Measurements from ENCODE around the gene KRT85.
"Not testable (repeated sequence)": the region's sequence is repeated elsewhere in the genome, so short reads cannot be mapped to it uniquely, and the experiment has no call there.

The KRT85 gene

DNA sequence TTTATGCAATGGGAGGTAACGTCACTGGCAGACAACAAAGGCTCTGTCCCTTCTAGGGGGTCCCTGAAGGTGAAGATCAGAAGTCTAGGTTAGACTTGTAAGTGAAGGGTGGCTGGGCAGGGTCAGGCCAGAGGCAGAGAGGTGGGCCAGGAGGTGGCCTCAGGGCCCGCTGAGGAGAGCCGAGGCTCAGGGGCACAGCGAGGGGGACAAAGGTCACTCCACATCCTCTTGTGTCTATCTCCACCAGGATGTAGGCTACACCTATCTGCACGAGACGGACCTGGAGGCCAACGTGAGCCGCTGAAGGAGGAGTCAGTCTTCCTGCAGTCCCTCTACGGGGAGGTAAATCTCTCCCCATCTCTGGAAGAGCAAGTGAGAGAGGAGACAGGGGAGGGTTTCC lies 20.3 kb downstream of the KRT85 start:
- no peak for DNase-seq

DNA sequence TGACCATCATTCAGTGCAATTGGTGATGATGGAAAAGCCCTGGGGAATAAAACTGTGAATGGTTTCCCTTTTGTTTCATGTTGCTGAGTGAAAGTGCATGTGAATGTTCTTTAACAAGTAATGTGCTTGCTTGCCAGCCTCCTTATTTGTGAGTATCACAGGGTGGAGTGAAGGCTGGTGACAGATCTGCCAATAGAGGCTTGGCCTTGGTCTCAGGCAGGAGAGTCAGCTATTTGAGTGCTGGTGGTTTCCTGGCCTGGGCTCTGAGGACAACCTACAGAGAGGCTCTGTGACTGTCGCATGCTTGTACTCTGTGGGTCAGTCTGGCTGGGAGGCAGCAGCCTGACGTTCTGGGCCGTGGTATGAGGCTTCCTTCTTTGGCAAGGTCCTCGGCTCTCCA lies 20.7 kb downstream of the KRT85 start:
- DNase-seq = no peak

DNA sequence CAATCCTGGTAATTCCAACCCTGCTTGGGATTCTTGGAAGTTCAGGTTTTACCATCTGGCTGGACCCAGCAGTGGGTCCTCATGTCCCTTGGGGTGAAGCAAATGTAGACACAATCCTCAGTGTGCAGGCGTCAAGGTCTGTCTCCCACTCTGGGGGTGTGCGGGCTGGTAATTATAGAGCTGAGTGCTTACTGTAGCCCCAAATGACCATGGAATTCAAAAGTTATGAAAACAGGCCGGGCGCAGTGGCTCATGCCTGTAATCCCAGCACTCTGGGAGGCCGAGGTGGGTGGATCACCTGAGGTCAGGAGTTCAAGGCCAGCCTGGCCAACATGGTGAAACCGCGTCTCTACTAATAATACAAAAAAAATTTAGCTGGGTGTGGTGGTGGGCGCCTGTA lies 22.2 kb downstream of the KRT85 start:
- DNase-seq = not testable (repeated sequence)

DNA sequence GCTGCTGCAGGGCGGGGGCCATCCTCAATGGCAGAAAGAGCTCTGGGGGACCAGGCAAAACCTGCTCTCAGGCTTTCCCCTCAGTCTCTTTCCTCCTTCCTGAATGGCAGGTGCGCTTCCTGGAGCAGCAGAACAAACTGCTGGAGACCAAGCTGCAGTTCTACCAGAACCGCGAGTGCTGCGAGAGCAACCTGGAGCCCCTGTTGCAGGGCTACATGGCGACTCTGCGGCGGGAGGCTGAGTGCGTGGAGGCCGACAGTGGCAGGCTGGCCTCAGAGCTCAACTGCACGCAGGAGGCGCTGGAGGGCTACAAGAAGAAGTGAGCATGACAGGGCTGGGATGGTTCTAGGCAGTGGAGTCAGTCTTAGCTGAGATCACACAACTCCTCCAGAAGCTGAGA lies 23.2 kb downstream of the KRT85 start:
- no peak for DNase-seq

DNA sequence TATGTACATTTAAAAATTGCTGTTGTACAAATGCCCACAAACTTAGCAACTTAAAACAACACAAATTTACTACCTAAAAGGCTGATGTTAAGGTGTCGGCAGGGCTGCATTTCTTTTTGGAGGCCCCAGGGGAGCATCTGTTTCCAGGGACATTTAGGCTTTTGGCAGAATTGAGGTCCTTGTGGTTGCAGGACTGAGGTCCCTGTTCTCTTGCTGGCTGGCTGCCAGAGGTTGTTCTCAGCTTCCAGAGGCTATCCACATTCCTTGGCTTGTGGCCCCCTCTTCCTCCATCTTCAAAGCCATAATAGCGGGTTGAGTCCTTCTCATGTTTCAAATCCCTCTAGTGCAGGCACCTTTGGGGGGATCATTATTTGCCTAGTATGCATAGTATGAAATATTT lies 23.7 kb downstream of the KRT85 start:
- no peak for DNase-seq

DNA sequence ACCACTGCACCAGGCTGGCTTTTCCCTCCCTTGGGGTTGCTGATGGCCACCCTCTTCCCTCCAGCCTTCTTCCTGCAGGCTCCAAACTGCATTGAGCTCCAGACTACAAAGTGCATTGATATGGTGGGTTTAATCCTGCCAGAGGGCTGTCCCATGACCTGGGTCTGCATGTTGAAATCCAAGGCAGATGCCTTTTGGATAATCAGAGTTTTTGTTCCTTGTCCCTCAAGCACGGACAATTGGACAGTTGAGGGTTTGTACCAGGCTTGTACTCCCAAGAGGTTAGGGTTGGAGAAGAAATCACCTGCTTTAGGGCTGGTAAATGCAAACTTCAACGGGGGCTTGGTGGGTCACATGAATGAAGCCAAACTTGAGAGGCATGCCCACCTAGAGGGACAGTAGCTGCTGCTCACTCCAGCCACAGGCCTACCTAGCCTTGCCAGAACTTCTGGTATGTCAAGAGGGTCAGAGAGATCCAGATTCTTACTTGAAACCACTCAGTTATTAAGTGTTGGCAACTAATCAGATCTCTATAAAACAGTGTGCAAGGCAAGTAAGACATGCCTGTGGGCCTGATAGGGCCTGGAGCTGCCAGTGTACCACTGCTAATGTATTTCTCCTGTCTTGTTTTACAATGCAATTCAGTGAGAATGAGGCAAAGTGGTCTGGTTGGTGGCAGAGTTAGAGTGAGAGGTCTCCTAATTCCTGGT lies 24.3 kb downstream of the KRT85 start:
- no peak for DNase-seq

DNA sequence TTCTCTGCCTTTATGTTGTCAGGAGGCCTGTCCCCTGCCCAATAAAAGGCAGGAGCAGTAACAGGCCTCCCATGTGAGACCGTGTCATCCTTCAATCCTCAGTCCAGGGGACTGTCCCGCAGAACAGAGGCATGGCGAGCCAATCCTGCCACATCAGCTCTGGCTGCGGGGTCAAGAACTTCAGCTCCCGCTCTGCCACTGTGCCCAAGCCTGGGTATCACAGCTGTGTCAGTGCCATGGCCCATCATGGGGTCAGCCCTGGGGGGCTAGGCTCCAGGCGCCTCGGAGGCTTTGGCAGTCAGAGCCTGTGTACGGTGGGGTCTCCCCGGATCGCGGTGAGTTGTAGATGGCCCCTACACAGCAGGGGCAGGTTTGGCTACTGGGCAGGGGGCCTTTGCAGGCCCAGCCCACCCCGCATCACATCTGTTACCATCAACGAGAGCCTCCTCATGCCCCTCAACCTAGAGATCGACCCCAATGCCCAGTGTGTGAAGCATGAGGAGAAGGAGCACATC lies 26.2 kb downstream of the KRT85 start:
- no peak for DNase-seq

DNA sequence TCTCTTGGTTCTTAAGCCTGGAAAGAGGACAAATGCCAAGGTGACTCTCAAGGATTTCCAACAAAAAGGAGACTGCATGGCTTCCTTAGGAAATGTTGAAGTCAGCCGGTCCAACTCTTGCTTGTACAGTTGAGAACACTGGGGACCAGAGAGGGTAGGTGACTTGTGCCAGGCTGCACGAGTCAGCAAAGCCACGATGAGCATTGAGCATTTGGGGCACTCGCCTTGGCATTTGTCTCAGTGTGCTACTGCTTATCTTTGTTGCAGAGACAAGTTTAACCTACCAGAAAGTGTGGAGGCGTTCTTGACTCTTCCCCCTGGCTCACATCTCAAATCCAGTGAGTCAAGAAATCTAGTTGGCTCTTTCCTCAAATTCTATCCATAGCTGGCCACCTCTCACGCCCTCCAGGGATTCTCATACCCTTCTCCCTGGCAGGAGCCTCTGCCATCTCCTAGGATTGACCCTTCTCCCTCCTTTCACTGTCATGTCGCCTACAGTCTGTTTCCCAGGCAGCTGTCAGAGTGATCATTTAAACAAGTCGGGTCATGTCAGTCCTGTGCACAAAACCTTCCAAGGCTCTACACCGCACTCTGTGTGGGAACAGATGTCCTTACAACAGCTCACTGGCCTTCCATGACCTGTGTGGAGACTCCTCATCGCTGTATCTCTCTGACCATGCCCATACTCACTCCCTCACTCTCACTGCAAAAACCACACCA lies 28.9 kb downstream of the KRT85 start:
- DNase-seq = no peak

DNA sequence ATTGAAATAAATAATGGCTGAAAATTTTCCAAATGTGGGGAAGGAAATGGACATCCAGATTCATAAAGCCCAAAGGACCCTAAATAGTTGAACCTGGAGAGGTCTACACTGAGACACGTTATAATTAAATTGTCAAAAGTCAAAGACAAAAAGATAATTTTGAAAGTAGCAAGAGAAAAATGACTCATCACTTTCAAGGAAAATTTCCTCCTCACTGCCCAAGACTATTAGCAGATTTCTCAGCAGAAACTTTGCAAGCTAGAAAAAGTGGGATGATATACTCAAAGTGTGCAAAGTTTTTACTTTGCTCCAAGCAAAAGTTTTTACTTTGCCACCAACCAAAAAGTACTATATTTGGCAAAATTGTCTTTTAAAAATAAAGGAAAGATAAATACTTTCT lies 30.2 kb downstream of the KRT85 start:
- no peak for DNase-seq

DNA sequence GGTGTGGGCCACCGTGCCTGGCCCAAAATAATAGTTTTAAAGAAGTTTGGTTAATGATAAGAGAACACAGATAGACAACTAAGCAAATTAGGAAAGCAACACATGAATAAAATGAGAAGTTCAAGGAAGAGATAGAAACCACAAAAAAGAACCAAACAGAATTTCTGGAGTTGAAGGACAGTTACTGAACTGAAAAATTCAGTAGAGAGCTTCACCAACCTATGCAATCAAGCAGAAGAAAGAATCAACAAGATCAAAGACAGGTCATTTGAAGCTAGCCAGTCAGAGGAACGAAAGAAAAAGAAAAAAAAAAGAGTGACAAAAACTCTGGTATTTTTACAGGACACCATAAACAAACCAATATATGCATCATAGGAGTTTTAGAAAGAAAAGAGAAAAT lies 30.6 kb downstream of the KRT85 start:
- no peak for DNase-seq

DNA sequence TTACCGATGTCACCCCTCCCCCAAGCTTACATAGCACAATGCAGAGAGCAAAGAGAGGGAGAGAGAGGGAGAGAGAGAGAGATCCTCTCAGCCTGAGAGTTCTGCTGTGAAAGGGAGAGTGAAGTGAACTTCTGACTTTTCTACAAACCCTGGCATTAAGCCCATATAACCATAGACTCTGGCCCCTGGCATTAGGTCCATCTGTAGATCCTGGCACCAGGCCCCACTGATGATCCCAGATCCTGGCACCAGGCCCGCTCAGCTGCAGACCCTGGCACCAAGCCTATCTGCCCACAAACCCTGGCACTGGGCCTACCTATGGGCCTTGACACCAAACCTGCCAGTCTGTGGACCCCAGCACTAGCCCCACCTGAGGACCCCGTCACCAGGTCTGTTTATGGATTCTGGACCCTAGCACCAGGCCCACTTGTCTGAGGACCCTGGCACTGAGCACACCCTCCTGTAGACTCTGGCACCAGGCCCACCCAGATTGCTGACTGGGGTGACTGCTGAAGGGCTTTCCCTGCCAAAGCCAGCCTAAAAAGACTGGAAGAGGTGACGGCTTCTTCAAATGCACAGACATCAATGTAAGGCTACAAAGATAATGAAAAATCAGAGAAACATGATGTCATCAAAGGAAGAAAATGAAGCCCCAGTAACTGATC lies 31.6 kb downstream of the KRT85 start:
- DNase-seq = no peak

DNA sequence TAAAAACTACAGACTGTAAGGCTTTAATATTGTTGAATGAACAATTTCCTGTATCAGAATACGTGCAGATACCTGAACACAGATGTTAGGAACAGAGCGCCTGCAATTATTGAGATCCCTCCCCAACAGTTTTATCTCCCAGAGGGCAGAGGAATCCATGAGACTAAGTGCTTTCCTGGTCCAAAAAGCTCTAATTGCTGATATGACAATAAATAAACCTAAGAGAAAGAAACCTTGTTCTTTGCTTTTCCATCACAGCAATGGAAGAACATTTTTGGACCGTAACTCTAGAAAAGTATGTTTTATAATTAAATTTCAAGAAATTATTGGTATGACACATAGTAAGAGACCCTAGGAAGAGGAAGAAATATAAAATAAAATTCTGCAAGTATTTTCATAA lies 33.1 kb downstream of the KRT85 start:
- no peak for DNase-seq

DNA sequence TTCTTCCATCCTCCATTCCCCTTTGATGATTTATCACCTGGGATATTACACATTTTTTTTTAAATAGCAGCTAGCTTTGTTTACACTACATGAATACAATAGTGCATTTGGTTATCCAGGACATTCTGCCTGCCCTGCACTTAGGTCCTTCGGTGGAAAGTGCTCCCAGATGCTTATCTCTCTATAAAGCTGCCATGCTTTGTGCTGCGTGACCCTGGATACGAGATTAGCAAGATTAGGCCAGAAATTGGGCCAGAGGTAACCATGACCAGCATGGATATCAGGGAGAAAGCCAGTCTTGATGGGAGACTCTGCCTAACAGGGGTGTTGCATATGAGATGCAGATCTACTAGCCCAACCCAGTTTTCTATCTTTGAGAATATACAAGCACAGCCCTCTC lies 34.0 kb downstream of the KRT85 start:
- no peak for DNase-seq

DNA sequence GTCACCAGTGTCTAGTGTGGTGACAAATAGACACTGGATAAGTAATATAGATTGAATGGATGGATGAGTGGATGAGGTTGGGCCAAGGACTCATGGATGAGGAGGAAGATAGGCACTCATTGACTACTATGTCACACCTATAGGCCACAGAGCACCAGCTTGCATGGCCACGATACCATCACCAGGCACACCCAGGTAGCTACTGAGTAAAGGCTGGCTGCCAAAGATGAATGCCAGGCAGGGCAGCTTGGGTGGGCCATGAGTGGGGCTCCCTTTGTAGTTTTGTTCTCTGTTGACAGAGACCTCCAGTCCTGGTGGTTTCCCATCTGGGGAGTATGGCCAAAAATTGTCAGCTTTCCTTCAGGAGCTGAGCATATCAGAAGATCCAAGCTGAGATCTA lies 34.9 kb downstream of the KRT85 start:
- no peak for DNase-seq

DNA sequence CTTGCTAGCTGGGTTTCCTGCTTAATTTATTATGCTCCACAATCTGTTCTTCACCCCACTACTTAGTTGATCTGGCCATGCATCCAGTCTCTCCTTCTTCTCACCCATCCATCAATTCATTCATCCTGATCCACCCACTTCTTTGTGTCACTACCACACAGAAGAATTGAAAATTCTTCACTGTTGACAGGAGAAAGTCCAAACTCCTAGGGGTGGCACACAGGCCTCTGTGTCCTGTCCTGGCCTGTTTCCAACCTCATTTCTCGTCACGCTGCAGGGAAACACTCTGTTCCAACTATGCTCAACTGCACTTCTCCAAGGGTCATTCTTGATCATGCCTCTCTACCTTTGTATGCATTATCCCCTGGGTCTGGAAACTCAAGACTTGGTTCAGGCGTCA lies 35.4 kb downstream of the KRT85 start:
- DNase-seq = no peak

DNA sequence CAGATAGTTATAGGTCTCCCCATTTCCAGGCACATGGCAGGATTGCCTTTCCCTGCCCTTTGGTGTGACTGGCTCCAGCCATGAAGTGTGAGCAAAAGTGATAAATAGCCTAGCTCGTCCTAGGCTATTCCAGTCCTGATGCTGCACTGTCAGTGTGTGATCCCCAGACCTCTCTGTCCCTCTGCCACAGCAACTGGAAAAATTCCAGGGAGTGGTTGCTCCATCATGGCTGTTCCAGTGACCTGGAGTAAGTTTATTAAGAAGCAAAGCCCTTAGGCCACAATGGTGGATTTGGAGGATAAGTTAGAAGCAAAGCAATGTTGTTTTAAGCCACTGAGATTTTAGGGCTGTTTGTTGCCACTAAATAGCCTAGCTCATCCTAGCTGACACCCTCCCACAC lies 36.2 kb downstream of the KRT85 start:
- DNase-seq = no peak

DNA sequence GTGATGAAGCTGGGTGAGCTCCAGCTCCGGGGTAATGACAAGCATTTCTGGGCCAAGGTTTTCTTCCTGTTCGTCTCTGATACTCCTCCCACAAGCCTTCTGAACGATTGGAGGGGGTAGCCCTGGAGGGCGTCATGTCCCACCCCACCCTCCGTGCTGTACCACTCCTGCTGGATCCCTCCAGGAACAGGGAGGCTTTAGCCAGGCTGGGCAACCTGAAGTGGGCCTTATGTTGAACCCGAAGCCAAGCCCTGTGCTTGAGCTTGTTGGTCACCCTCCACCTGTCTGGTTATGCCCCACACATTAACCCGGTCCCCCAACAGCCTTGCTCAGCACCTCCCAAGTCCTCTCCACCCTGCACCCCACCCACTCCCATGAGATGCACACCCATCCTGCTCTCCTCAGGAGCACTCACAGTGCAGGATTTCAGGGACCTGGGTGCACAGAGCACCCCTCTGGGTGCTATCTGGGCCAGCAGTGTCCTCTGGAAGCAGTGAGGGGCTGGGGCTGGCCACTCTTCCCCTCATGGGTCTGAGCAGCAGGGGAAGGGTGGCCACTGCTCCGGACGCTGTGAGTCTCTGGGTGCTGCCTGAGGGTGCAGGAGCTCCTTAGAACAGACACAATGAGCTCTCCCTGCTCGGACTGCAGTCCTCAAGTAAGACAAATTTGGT lies 39.3 kb downstream of the KRT85 start:
- DNase-seq = no peak

DNA sequence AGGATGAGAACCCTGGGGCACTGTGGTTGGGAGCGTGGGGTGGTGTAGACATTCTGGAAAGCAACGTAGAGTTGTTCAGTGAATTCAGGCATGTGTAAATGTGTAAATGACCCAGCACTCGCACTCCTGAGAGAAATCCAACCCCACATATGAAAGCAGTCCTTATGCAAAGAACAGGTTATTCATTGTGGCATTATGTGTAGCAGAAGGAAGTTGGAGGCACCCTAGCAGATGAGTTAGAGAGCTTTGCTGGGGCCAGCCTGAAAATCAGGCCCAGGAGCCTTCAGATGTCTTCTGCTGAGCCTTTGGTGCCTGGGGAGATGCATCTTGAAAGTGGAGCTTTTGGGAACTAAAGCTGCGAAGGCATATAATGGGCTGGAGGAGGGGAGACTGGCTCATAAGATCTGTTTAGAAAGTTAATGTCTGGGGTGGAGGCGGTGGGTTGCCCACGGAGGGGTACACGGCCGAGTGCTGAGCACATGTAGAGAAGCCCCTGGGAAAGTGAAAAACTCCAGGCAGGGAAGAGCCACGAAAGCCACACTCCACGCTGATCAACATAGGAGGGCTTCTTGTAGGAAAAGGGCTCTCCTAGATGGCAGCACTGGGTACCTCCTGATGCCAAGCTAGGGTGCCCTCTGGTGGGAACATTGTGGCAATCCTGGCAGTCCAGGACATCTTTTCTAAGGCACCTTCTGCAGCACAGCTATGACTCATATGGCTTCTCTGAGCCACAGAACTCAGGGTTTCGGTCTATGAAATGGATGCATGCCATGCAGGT lies 40.0 kb downstream of the KRT85 start:
- DNase-seq = peak; percentile 71

DNA sequence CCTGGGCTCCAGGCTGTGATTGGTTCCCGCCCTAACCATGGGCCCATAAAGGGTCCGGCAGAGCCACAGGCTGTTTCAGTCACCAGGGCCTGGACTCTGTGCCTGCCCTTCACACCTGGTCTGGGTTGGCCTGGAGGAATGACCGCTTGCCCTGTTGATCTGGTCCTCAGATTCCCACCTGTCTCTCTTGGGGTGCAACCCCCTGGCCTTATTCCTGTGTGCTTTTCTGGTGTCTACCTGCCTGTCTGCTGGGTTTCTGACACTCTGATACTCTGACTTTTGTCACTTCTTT lies 43.2 kb downstream of the KRT85 start:
- no peak for DNase-seq

DNA sequence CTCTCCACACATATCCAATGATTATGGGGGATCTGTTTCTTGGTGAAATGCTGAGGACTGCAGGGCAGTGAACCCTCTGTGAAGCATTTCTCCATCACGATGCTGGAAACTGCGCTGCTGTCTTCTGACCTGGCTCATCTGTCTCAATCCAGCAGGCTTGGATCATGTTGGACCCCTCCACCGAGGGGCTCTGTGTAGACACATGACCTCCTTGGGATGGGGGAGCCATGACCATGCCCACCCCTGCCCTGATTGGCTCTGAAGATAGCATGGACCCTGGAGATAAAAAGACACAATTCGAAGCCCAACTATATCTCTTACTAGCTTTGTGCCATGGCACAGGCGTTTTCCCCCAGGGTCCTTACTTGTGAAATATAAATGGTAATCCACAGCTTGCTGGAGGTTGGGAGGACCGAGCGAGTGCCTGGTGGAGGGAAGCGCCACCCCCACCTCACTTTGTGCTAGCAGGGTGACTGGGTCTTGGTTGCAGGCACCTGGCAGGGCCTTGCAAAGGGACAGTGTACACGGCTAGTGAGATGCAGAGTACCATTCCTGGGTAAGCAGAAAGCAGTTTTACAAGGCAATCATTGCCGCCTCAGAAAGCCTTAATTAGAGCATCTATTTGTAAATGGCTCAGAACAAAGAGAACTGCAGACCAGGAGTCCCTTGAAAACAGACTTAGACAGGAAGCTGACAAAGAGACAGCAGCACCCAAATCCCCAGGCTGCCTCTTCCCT lies 43.7 kb downstream of the KRT85 start:
- DNase-seq = no peak

DNA sequence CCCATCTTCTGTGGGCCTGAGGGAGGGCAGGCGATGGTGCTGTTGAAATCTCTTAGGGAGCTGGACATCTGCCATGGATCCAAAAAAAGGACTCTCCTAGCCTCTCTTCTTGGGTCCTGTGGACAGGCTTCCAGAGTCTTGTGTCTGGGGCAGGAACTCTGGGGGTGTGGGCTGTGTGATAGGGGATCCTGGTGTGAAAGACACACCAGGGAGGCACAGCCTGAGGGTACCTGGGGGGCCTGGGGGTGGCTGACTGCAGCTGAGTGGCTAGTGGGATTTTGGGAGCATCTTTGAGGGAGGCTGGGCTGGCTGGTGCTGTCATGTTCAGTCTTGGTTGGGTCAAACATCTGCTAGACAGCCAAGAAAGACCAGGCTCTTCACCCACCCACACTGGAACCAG lies 44.3 kb downstream of the KRT85 start:
- no peak for DNase-seq

DNA sequence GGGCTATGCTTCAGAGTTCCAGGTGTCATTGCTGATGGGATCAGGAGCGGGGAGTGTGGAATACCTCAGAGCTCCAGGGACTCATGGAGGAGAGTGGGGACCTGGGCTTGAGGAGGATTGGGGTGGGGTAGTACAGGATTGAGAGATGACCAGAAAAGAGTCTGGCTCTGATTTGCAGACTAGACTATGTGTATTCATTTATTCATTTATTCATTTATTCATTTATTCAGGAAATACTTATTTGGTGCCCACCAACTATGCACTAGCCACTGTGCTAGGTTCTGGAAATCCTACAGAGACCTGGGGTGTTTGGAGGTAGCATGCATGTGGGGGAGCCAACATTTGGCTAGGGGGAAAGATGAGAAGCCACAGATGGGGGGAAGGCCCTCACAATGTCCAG lies 45.2 kb downstream of the KRT85 start:
- DNase-seq = no peak
